Peyer's patch (tissue), 4 donors: ENCODE results near the gene RPS6KA4. TPM values are rescaled to one million over a fixed set of nuclear protein-coding genes. Genes with fewer than 3 reads are reported as not detected.

Source experiments
- DNase-seq, 3 donors: peaks; one replicate each; pipeline ENCODE4 v3.0.0-alpha.2; 2017 to 2019
- H3K27ac ChIP-seq, 4 donors: fragments of 200-600 bp; sonication (generic); one replicate each; pipeline ENCODE4 v1.5.1; 2016 to 2019
- H3K27me3 ChIP-seq, 2 donors: fragments of 200-600 bp; sonication (generic); one replicate each; pipeline ENCODE4 v1.5.1; 2019
- H3K36me3 ChIP-seq, 3 donors: fragments of 200-600 bp; sonication (generic); one replicate each; pipeline ENCODE4 v1.5.1; 2016 to 2019
- H3K4me1 ChIP-seq, 4 donors: fragments of 200-600 bp; sonication (generic); one replicate each; pipeline ENCODE4 v1.5.1; 2016 to 2019
- H3K4me3 ChIP-seq, 4 donors: fragments of 200-600 bp; sonication (generic); 1 replicate in 3 of 4; 2 replicates in 1 of 4; pipeline ENCODE4 v1.5.1; 2016 to 2019; ENCODE audit warnings: mild to moderate bottlenecking in 1 of 4
- H3K9me3 ChIP-seq, 4 donors: fragments of 200-600 bp; sonication (generic); one replicate each; pipeline ENCODE4 v1.5.1; 2016 to 2019; ENCODE audit warnings: mild to moderate bottlenecking in 1 of 4
- POLR2A ChIP-seq, 2 donors: fragments of 450-650 bp; IDR thresholded peaks; one replicate each; pipeline ENCODE4 v1.5.1; 2017; ENCODE audit warnings: antibody characterized with exemption in 2 of 2, mild to moderate bottlenecking in 2 of 2, moderate library complexity in 2 of 2
- total RNA-seq, 4 donors: library from RNA; depleted of rRNA; stranded (reverse); fragments of >200 nt; gene quantifications; one replicate each; pipeline ENCODE4 v1.1.0, GENCODE V29; 2016
- TF ChIP-seq, protein P1 (sequence below), 6 experiments: fragments of 450-650 bp in 4 of 6; fragments of 200-600 bp in 2 of 6; sonication (generic) in 1 of 6; IDR thresholded peaks; one replicate each; pipeline ENCODE4 v1.5.1; 2017 to 2019; ENCODE audit warnings: antibody characterized with exemption in 6 of 6, mild to moderate bottlenecking in 3 of 6, moderate library complexity in 1 of 6

Gene RPS6KA4
- total RNA-seq, 4 donors from 2014 or later, result 27.8 to 95.7 (median 40.1) TPM

DNA sequence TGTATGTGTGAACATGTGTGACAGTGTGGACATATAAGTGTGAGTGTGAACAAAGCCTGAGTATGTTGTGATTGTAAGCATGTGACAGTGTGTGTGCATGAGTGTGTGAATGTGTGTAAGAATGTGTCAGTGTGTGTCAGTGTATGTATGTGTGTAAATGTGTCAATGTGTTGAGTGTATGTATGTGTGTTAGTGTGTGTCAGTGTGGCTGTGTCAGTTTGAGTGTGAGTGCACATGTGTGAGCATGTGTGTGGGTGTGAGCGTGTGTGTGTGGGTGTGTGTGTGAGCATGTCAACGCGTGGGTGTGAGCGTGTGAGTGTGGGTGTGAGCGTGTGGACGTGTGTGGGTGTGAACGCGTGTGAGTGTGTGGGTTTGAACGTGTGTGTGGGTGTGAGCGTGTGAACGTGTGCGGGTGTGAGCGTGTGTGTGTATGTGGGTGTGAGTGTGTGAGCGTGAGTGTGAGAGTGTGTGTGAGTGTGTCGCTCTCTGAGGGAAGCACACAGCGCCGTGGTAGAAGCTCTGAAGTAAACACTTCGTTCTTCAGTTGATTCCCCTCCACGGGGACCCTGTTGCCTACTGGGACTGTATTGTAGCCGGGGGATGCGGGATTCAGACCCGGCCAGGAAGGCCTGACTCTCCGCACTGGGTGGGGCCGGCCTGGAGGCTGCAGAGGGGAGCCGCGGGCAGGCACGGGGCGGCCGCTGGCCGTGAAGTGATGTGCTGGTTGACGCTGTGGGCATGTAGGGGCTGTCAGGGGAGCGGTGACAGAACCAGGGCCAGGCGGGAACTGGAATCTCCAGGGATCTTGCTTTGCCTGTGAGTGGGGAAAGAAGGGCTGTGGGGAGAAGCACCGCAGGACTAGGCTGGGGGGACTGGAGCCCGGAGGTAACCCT lies 21.1 kb downstream of the RPS6KA4 start:
- no peaks in the 10 kb centered on the region for H3K9me3 ChIP-seq
- H3K4me1 ChIP-seq, result no peaks in the 10 kb centered on the region
- H3K4me3 ChIP-seq, result no peak overlapping the region
- H3K36me3 ChIP-seq, result no peaks in the 10 kb centered on the region
- TF ChIP-seq, protein P1, sequence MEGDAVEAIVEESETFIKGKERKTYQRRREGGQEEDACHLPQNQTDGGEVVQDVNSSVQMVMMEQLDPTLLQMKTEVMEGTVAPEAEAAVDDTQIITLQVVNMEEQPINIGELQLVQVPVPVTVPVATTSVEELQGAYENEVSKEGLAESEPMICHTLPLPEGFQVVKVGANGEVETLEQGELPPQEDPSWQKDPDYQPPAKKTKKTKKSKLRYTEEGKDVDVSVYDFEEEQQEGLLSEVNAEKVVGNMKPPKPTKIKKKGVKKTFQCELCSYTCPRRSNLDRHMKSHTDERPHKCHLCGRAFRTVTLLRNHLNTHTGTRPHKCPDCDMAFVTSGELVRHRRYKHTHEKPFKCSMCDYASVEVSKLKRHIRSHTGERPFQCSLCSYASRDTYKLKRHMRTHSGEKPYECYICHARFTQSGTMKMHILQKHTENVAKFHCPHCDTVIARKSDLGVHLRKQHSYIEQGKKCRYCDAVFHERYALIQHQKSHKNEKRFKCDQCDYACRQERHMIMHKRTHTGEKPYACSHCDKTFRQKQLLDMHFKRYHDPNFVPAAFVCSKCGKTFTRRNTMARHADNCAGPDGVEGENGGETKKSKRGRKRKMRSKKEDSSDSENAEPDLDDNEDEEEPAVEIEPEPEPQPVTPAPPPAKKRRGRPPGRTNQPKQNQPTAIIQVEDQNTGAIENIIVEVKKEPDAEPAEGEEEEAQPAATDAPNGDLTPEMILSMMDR (IDR thresholded peaks at IDR 0.05), result no peak
- no peak for TF ChIP-seq POLR2A (IDR thresholded peaks at IDR 0.05)
- no peak for DNase-seq
- H3K27me3 ChIP-seq, result no peaks in the 10 kb centered on the region
- H3K27ac ChIP-seq, result no peak overlapping the region

GRCh38 chr11:64381350-64381749 lies 22.4 kb downstream of the RPS6KA4 start:
- no peak for DNase-seq
- Histone ChIP-seq H3K4me3 (no peak overlapping the region), H3K27ac (no peak overlapping the region), H3K4me1 (peaks cover 0 to 9% (median 0%) of the 10 kb centered on the region in 4 donors), H3K9me3 (no peaks in the 10 kb centered on the region), H3K27me3 (no peaks in the 10 kb centered on the region), H3K36me3 (no peaks in the 10 kb centered on the region)
- TF ChIP-seq POLR2A (IDR thresholded peaks at IDR 0.05), result no peak
- TF ChIP-seq, protein P1 (IDR thresholded peaks at IDR 0.05), result no peak

DNA sequence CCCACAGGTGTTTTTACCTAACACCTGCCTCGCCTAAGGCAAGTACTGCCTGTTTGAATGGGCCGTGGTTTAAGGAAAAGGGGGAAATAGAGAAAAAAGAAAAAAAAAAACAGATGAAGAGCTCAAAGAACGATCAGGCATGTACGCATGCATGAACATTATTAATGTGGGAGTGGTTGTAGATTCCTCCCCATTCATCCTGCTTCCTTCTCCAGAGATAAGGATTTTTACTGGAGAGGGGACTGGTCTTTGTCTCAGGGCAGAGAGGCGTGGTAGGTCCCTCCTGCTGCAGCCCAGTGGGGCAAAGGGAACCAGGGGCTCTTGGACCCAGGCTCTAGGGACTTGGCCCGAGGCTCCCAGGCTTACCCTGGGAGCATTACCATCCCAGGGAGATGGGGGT lies 23.1 kb downstream of the RPS6KA4 start:
- no peaks in the 10 kb centered on the region for H3K27me3 ChIP-seq
- DNase-seq, result no peak
- H3K4me1 ChIP-seq, result peaks cover 0 to 9% (median 0%) of the 10 kb centered on the region in 4 donors
- no peaks in the 10 kb centered on the region for H3K36me3 ChIP-seq
- no peaks in the 10 kb centered on the region for H3K9me3 ChIP-seq
- TF ChIP-seq, protein P1 (IDR thresholded peaks at IDR 0.05), result no peak
- TF ChIP-seq POLR2A (IDR thresholded peaks at IDR 0.05), result no peak
- no peak overlapping the region for H3K4me3 ChIP-seq
- H3K27ac ChIP-seq, result no peak overlapping the region

DNA sequence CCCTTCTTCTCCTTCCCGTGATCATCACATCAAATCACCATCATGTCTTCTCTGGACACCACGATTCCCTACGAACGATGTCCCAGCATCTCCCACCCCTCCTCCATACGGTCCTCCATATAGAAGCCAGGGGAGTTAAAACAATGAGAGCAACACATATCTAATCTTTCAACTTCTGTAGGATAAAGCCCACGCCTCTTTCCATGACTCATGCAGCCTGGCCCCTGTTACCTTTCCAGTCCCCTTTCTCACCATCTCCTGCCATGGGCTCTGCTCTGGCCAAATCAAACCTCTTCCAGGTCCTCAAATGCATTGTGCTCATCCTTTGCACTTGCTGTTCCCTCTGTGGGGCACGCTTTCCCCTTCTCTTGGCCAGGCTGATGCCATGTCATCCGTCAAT lies 23.6 kb downstream of the RPS6KA4 start:
- no peak for DNase-seq
- H3K27me3 ChIP-seq, result no peaks in the 10 kb centered on the region
- TF ChIP-seq, protein P1 (IDR thresholded peaks at IDR 0.05), result no peak
- no peak for TF ChIP-seq POLR2A (IDR thresholded peaks at IDR 0.05)

DNA sequence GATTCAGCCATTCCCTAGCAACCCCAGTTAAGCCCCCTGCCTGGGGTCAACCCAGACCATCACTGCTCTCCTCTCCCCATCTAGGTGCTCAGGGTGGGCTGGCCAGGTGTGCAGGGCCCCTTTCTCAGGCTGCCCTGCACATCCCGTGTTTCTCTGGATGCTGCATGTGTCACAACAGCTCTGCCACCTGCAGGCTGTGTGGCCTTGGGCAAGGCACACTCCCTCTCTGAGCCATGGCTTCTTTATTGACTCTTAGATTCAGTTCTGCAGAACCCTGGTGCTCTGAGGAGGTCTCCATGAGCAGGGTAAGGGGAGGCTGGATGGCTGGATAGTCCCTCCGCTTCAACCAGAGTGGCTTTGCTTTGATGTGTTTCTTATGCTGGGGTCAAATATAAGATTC lies 24.6 kb downstream of the RPS6KA4 start:
- Histone ChIP-seq H3K36me3 (no peaks in the 10 kb centered on the region), H3K4me1 (peaks cover 0 to 9% (median 0%) of the 10 kb centered on the region in 4 donors), H3K27ac (no peak overlapping the region), H3K9me3 (no peaks in the 10 kb centered on the region), H3K4me3 (no peak overlapping the region), H3K27me3 (no peaks in the 10 kb centered on the region)
- TF ChIP-seq, protein P1 (IDR thresholded peaks at IDR 0.05), result no peak
- no peak for TF ChIP-seq POLR2A (IDR thresholded peaks at IDR 0.05)
- DNase-seq, result no peak

More for the DNA sequence above, 23.6 kb downstream of the RPS6KA4 start:
- Histone ChIP-seq H3K4me3 (no peak overlapping the region), H3K9me3 (no peaks in the 10 kb centered on the region), H3K4me1 (peaks cover 0 to 9% (median 0%) of the 10 kb centered on the region in 4 donors), H3K36me3 (no peaks in the 10 kb centered on the region), H3K27ac (no peak overlapping the region)
